Daoy (cell line): ENCODE results near the gene KATNAL2. TPM values are rescaled to one million over a fixed set of nuclear protein-coding genes. Genes with fewer than 3 reads are reported as not detected.

ENCODE experiments used
- DNase-seq: peaks from one replicate; pipeline ENCODE4 v3.0.0-alpha.2; 2015; ENCODE audit warnings: low read depth
- total RNA-seq: library from RNA; depleted of rRNA; stranded (reverse); fragments of >200 nt; shearing (Covaris generic); gene quantifications from 2 replicates; pipeline ENCODE4 v1.2.3, GENCODE V29; 2014; rRNA removed

KATNAL2 gene, protein sequence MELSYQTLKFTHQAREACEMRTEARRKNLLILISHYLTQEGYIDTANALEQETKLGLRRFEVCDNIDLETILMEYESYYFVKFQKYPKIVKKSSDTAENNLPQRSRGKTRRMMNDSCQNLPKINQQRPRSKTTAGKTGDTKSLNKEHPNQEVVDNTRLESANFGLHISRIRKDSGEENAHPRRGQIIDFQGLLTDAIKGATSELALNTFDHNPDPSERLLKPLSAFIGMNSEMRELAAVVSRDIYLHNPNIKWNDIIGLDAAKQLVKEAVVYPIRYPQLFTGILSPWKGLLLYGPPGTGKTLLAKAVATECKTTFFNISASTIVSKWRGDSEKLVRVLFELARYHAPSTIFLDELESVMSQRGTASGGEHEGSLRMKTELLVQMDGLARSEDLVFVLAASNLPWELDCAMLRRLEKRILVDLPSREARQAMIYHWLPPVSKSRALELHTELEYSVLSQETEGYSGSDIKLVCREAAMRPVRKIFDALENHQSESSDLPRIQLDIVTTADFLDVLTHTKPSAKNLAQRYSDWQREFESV
- 0.98 and 3.7 TPM in 2 replicates for total RNA-seq

DNA sequence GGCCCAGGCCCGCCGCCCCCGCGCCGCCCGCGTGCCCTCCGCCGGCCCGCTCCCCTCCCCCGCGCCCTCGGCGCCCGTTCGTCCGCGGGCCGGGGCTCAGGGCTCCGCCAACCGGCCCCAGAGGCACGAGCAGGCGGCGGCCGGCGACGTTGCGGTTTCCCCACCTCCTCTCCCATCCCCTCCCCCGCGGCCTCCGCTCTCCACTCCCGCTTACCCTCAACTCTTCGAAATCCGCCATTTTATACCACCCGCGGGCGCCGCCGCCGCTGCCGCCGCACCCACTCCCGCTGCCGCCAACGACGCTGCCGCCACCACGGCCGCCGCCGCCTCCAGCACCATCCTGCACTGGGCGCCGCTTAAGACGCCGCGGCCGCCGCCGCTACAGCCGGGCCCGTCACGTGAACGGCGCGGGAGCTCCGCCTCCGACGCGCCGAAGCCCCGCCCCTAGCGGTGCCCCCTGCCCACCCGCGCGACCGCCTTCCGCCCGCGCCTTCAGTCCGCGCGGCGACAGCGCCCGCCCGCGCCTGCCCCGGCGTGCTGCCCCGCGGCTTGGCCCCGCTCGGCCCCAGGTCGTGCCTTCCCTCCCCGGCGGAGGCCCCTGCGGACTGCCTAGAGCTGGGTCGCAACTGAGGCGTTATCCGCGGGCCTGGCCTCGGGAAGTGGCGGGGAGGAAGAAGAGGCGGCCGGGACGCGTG is at the start of gene KATNAL2, which contains the start of gene PIAS2:
TSS of gene KATNAL2 (plus strand) at position 495 of the 695 bp plus-strand sequence. CDS start 29,271 bp downstream, outside the sequence.
TSS of gene PIAS2 (minus strand) at position 400 of the 695 bp plus-strand sequence. CDS start at position 238, 162 bp downstream.
- peak; percentile 81 for DNase-seq

DNA sequence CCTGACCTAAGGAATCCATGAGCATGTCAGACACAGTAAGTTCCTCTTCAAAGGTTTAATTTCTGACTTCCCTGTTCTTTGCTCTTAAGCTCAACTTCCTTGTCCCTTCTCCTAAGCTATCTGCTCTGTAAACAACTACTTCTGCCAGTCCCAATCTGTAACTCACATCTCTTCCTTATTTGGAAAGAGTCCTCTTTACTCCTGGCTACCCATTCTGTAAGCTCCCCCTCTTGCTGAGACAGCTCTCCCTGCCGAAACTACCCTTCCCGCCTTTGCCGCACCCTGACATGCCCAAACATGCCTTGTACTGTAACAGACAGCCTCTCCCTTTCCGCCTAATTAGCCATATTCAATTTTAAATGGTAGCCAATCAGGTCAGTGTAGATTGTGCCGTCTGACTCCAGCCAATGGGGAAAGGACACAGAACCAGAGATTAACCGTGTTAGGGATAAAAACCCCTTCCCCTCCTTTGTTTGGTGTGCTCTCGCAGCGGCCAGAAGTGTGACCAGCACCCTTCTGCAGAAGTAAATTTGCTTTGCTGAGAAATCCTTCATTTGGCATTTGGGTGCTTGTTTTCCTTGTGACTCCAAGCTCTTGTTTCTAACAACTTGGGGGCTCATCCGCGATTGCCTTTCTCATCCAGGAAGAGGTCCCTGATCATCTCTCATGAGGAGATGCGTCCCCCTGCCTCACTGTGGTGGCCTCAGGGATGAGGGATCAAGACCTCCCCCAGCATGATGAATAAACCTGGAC is 49.1 kb upstream of the KATNAL2 start:
- no peak for DNase-seq

DNA sequence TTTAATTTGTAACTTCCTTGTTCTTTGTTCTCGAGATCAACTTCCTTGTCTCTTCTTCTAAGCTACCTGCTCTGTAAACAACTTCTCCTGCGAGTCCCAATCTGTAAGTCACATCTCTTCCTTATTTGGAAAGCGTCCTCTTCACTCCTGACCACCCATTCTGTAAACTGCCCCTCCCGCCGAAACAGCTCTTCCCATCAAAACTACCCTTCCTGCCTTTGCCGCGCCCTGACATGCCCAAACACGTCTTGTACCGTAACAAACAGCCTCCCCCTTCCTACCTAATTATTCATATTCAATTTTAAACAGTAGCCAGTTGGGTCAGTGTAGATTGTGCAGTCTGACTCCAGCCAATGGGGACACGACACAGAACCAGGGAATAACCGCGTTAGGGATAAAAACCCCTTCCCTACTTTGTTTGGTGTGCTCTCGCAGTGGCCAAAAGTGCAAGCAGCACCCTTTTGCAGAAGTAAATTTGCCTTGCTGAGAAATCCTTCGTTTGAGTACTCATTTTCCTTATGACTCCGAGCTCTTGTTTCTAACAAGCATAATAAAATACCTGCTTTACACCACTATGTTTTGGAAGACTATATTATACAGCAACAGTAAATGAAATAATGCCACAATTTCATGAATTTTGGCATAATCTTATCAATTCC is 39.9 kb upstream of the KATNAL2 start:
- no peak for DNase-seq

DNA sequence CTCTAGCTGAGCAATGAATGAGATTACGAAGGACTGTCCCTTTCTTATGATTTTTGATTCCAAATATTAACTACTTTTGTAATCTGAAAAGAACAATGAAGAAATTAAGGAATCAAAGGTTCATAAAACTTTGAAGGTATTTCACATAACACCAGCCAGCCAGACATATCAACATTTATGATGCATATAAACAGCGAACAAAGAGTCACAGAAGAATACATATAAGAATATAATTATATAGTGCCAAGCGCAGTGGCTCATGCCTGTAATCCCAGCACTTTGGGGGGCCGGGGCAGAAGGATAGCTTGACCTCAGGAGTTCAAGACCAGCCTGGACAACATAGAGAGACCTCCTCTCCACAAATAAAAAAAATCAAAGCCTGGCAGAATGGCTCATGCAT is 34.2 kb upstream of the KATNAL2 start:
- DNase-seq = no peak

DNA sequence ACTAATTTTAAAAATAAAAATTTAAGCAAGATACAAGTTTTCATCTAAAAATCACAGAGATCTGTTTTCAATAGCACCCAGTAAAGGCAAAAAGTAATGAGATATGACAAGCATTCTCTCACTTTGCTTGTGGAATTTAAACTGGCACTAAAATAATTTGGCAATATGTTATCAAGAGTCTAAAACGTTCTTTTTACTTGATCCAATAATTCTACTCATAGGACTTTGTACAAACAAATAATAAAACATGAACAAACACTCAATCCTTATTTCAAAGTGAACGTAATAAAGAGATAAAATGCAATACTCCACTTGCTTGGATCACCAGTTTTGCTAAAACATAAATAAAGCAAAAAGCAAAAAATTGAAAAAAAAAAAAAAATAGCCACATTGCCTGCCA is 30.5 kb upstream of the KATNAL2 start:
- DNase-seq = no peak

DNA sequence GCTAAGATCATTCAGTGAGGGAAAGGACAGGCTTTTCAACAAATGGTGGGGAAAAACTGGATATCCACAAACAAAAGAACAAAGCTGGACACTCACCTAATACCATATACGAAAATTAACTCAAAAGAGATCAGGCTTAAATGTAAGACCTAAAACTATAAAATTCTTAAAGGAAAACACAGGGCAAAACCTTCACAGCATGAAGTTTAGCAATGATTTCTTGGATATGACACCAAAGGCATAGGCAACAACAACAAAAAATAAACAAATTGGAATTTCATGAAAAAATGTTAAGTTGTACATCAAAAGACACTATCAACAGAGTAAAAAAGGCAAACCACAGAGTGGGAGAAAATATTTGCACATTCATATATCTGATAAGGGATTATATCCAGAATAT is 28.4 kb upstream of the KATNAL2 start:
- no peak for DNase-seq

DNA sequence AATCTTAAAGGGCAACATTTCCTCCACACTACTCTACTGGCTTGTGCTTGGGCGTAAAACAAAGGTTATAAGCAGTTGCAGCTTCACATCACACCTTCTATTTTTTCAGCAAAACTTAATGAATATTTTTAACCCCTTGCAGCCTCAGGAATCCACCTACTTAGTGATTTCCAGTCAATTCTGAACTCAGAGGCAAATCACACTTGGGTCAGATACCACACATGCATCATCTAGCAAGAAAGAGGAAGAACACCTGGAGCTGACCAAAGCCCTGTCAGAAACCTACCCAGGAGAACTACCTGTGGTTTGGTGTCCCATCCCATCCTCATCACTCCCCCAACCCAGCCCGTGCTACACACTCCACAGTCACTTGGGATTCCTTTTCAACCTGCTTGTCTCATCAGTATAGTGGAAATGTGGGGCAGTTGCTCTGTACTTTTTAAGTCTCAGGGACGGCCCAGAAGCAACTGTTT is 25.6 kb upstream of the KATNAL2 start:
- no peak for DNase-seq

DNA sequence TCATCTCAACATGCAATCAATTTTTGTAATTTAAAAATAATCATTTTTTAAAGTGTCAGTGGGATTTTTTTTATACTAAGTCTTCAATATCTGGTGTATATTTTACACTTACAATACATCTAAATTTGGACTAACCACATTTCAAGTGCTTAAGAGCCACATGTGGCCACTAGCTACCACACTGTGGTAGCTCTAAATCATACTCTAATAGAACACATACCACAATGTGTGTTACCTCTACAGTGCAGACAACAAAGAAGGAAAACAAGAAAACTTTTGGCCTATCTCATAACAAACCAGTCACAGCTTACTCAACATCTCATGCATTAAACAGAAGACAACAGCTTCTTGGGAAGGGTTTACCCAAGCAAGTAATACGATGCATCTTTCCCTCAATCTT is 24.6 kb upstream of the KATNAL2 start:
- DNase-seq = no peak

DNA sequence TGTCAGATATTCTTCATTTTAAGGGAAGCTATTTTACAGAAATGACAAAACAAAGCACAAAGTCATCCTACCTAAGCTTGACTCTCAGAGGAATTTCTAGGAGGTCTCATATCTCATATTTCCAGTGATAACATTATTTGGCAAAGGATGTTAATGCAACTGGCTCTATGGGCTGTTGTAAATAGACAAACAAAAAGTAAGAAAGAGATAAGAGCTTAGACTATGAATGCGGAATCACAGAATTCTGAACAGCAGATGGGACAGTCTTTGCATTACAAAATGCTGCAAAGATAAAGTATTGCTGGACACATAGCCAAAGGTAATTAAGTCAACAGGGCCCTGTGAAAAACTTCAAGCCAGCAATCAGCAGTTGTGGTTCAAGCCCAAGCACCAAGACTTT is 24.0 kb upstream of the KATNAL2 start:
- DNase-seq = no peak

DNA sequence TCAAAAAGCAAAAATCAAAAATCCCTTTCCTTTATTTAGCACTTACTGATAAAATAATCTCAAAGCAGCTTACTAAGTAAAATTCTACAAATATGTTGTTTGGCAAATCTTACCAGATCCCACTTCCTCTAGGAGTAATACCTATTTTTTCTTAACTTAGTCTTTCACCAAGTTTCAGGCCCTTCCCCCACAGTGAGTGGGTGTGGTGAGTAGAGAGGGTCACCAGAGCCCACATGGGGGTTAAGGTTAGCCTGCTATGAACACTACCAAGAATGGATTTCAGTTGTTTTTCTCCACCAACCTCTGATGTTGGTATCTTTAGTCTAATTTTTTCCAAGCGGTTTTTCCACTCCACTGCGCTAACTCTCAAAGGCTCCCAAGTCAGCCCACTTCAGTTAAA is 23.3 kb upstream of the KATNAL2 start:
- DNase-seq = no peak

DNA sequence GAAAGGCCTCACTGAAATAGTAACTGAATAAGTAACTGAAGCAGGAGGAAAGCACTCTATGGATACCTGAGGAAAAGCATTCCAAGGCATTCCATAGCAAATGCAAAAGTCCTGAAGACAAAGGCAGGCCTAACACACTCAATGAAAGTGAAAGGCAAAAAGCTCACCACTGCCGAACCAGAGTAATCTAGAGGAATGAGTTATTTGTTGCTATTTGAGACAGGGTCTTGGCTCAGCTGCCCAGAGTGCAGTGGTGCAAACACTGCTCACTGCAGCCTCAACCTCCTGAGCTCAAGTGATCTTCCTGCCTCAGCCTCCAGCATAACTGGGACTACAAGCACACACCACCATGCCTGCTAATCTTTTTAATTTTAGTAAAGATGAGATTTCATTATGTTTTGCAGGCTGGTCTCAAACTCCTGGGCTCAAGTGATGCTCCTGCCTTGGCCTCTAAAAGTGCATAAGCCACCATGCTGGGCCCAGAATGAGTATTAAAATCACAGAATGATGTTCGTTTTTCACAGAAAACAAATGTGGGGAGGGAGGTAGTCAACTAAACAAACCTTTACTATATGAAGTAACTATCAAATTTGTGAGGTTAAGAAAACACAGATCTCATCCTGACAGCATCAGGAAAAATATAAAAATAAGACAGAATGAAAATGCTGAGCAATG is 18.0 kb upstream of the KATNAL2 start:
- no peak for DNase-seq

DNA sequence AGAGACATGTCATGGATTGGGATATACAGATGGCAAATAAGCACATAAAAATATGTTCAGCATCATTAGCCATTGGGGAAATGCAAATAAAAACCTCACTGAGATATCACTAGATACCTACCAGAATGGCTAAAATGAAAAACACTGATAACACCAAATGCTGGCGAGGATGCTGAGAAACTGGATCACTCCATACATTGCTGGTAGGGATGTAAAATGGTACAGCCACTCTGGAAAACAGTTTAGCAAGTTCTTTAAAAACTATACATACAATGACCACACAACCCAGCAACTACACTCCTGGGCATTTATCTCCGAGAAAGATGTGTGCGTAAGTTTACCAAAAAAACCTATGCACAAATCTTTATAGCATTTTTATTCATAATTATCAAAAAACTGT is 14.0 kb upstream of the KATNAL2 start:
- DNase-seq = no peak

DNA sequence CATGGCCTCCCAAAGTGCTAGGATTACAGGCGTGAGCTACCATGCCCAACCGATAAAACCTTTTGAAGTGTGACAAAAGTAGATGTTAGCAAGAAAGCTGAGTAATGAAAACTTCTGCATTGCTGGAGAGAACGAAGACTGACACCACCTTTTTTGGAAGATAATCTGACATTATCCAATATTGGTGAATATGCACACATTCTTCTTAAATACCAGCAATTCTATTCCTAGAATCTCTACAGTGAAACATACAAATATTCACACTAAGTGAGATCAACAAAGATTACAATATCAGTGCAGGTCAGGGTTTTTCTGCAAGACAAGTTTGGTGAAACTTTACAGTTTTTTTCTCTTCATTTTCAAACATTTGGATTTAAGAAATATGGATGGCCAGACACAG is 7.9 kb upstream of the KATNAL2 start:
- DNase-seq = no peak

DNA sequence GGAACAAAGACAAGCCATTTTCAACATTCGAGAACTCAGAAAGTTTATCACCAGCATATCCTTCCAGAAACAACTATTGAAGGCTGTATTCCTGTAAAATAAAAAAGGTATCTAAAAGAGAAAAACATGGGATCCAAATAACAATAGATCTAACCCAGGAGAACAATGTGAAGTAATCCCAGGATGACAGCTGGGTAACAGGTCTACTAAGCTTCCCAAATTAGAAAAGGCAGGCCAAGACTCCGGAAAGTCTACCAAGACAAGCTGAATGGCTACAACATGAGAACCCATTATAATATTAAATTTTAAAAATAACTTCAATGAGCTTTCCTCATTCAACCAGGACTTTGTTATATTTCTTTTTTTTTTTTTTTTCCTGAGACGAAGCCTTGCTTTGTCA is 6.5 kb upstream of the KATNAL2 start:
- no peak for DNase-seq

DNA sequence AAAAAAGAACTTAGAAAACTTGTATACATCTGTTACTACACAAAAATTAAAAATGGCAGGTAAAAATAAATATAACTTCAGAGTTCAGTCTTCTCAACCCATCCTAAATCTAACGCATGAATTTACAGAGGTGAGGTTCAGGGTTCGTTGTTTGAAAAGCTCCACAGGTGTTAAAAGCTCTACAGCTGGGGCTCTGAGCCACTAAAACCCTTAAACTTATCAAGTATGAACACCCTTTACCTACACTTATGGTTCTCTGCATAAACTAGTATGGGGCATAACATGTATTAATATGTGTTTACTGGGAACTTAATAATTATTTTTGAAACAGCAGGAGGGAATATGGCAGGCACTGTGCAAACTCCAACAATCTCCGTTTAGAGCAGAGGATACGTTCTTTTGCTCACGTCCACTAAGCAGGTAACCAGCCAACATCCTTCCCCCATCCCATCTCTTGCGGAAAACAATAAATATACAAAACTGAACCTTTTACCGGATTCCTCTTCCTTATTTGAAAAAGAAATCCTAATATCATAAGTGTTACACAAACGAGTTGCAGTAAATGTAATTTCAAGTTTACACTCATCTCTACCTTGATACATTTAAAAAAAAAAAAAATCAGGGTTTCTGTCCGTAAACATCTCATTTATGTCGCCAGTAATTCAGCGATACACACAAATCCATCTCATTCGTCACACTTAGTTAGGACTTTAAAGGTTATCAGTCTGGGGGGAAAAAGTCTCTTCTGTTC is 1.4 kb upstream of the KATNAL2 start:
- no peak for DNase-seq

DNA sequence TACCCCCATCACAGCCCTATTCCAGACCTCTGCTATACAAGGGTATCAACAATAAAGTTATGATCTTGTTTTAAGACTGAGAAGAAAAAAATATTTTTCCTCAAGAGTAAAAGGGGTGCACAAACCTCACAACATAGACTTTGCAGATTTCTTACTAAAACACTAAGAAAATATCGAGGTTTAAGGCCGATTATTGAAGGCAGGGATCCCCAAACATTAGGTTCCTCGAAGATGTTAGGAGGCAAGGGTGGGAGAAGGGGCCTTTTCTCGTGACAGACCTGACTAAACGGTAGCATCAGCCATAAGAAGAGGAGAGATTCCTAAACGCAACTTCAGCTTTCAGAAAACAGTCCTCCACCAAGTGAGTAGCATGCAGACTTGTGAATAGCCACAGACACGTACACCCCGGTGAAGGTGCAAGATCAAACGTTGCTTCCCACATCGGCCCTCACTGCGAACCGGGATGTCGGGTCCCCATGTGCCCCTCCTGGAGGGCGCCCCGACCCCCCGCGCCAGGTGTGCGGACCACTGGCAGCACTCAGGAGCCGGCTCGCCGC is 773 bp upstream of the KATNAL2 start:
- peak; percentile 29 for DNase-seq

DNA sequence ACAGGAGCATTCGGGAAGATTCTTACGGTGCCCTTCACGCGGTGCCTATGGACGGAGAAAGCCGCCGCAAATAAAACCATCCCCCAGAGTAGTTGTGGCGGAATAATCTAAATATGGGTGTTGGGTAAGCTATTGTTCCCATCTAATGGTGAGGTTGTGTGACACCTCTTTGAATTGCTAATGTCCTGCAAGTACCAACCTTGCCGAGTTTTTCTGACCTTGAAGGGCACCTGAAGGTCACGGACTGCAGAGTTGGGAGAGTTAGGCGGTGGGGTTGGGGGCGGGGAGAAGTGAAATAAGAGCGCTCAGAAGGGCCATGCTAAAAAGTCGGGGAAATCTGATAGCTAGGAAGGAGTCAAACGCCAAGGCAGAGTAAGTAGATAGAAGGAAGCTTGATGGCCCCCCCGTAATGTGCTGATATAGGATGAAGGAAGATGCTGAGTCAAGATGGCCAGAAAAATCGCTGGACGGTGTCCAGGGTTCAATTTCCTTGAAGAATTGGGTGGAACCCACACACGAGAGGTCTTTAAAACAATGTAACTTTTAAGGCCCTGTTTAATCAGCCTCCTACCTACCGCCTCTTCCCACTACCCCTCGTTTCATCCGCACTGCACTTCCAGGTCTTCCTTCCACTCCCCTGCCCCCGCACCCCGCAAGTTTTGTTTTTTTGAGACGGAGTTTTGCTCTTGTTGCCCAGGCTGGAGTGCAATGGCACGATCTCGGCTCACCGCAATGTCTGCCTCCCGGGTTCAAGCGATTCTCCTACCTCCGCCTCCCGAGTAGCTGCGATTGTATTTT is 600 bp downstream of the KATNAL2 start:
- DNase-seq = peak; percentile 9

DNA sequence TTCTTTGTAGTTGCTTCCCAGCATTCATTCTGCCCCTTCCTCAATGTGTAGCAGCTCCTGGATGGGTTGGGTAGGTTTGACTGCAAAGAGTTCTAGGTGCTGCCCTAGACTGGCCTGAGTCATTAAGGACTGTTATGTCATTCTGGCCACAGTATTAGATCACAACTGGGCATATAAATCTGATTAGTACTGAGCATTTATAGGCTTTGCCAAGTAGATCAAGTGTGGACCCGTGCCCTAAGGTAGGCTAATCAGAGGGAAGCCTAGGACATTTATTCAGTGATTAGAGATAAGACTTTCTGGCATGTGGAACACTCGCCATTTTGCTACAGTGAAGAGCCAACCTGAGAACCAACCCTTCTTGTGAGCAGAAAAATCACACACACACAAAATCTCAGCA is 2.7 kb downstream of the KATNAL2 start:
- DNase-seq = no peak

DNA sequence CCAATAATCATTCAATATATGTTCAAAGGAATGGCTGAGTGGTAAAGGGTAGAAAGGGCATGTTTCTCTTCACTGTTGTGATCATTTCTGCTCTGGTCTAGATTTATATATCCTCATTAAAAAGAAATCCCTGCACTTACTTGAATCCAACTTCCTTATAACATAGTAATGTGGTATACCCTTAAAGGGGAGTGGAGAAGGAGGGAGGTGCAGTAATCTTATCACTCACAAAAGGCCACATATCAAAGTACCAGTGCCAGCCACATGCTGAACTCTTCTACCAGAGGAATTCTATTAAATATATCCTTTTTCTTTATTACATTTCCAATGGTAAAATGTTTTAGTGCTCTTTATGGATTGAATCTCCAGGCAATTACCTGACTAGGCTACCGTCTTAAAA is 3.3 kb downstream of the KATNAL2 start:
- no peak for DNase-seq
